Activated CD4-positive, alpha-beta T cell treated with anti-CD3 and anti-CD28 coated beads for 36 hours (primary cell): ENCODE data around the gene C9orf50. TPM values are rescaled to one million over a fixed set of nuclear protein-coding genes. Genes with fewer than 3 reads are reported as not detected.
"Not testable (repeated sequence)": the region's sequence is repeated elsewhere in the genome, so short reads cannot be mapped to it uniquely, and the experiment has no call there.

Experiments
- ATAC-seq: fragments of 200-7000 bp; cut with Tn5 transposase; one replicate; pipeline ENCODE4 v1.10.0; 2021; ENCODE audit warnings: mild to moderate bottlenecking, moderate library complexity
- CTCF ChIA-PET: fragments of 350-600 bp; sonication (Branson Sonifier 250); formaldehyde crosslinking; loops from one replicate; lab custom pipeline; 2021; ENCODE audit warnings: antibody characterized with exemption; lab: Charles Lee
- POLR2A ChIA-PET: fragments of 350-600 bp; sonication (Branson Sonifier 250); formaldehyde crosslinking; loops from one replicate; lab custom pipeline; 2021; ENCODE audit warnings: antibody characterized with exemption, inconsistent platforms; lab: Charles Lee
- DNase-seq: peaks from one replicate; pipeline ENCODE4 v3.0.0-alpha.2; 2020
- H3K27ac Mint-ChIP-seq: one replicate; pipeline ENCODE4 v1.8.0; 2021; ENCODE audit warnings: mixed read lengths
- H3K27me3 Mint-ChIP-seq: one replicate; pipeline ENCODE4 v1.8.0; 2021; ENCODE audit warnings: mixed read lengths
- H3K36me3 Mint-ChIP-seq: one replicate; pipeline ENCODE4 v1.8.0; 2021; ENCODE audit warnings: low read depth, mixed read lengths
- H3K4me1 Mint-ChIP-seq: one replicate; pipeline ENCODE4 v1.8.0; 2021; ENCODE audit warnings: mixed read lengths
- H3K4me3 Mint-ChIP-seq: one replicate; pipeline ENCODE4 v1.8.0; 2021; ENCODE audit warnings: mild to moderate bottlenecking, moderate library complexity, mixed read lengths
- H3K9me3 Mint-ChIP-seq: one replicate; pipeline ENCODE4 v1.8.0; 2021; ENCODE audit warnings: low read depth, mixed read lengths
- intact Hi-C, 2 experiments: fragments of 100-400 bp; cut with DNase I in 1 of 2; cut with micrococcal nuclease in 1 of 2; formaldehyde crosslinking; loops; one replicate each; pipeline versions ENCODE4 v1.14.2 to v1.15.1; 2022 to 2024; cut with DNase I, micrococcal nuclease
- total RNA-seq, 2 experiments: library from RNA; stranded (reverse); gene quantifications; one replicate each; pipeline ENCODE4 v1.2.3, GENCODE V29; 2021

The C9orf50 gene, protein sequence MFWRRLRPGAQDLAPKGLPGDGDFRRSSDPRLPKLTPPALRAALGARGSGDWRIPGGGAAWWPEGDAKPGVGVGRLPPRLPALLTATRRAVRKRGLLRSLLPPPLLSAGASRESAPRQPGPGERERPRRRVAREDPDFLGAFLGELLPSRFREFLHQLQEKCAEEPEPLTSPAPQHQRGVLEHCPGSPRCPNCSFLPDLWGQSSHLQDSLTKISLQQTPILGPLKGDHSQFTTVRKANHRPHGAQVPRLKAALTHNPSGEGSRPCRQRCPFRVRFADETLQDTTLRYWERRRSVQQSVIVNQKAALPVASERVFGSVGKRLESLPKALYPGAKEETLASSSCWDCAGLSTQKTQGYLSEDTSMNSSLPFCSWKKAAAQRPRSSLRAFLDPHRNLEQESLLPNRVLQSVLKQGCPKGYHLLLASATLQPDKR
- total RNA-seq, result not detected

DNA sequence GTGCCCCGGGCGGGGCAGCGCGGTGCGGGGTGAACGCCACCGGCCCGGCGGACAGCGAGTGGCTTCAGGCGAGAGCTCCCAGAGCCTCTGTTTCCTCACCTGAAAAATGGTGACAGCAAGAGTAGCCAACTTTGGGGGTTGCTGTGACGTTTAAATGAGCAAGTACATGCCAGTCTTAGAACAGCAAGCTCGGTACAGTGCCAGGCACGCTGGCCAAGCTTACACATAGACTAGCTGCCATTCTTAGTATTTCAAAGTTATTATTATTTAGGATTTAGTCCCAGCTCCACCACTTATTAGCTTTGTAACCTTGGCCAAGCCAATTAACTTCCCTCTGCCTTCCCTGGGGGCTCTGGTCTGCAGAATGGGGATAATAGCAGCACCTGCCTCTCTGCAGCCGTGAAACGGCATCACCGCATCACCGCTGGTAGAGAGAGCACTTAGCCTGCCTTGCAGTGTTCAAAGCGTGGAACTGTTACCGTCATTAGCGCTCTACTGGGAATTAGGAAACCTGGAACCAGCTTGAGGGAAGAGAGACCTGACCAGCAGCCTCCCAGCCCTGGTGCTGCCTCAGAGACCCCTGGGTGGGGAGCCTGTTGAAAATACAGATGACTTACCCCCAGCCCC lies at the start of gene C9orf50:
Gene C9orf50, minus strand, starts transcription at position 433 of the 627 bp plus-strand sequence. CDS start 527 bp downstream, outside the sequence.
- H3K9me3 Mint-ChIP-seq, result no peaks in the 10 kb centered on the region
- intact Hi-C loops, result no loop called here
- H3K36me3 Mint-ChIP-seq, result no peaks in the 10 kb centered on the region
- no peak for DNase-seq
- ChIA-PET CTCF (interaction anchor here (0.8 to 8.5 kb wide), 6 partner anchors 10 to 484 kb away, joined by 3 to 96 read pairs (median 5); no protein-coding TSS in a partner anchor), POLR2A (interaction anchor here (0.6 kb wide), 1 partner anchor 455 kb away, joined by 3 read pairs; no protein-coding TSS in a partner anchor)
- peaks cover 21% of the 10 kb centered on the region for H3K27me3 Mint-ChIP-seq
- H3K4me1 Mint-ChIP-seq, result peaks cover 22% of the 10 kb centered on the region
- H3K27ac Mint-ChIP-seq, result no peak within 1 kb of the TSS
- no peak within 1 kb of the TSS for H3K4me3 Mint-ChIP-seq
- ATAC-seq, result no peak

DNA sequence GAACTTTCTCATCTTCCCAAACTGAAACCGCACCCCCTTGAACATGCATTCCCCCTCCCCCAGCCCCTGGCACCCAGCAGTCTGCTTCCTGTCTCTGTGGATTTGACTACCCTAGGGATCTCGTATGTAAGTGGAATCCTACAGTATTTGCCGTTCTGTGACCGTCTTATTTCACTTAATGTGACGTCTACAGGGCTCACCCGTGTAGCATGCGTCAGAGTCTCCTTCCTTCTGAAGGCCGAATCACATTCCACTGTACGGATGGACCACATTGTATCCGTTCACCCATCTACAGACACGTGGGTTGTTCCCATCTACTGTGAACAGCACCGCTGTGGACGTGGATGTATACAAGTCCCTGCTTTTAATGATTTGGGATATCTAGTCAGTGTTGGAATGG lies 49.0 kb upstream of the C9orf50 start:
- H3K4me3 Mint-ChIP-seq, result no peak overlapping the region
- CTCF ChIA-PET, result no interaction called here
- H3K9me3 Mint-ChIP-seq, result no peaks in the 10 kb centered on the region
- intact Hi-C loops, result no loop called here
- no peaks in the 10 kb centered on the region for H3K4me1 Mint-ChIP-seq
- no peak overlapping the region for H3K27ac Mint-ChIP-seq
- H3K27me3 Mint-ChIP-seq, result peaks cover 8% of the 10 kb centered on the region
- DNase-seq, result no peak
- ATAC-seq, result no peak
- POLR2A ChIA-PET, result no interaction called here
- no peaks in the 10 kb centered on the region for H3K36me3 Mint-ChIP-seq

DNA sequence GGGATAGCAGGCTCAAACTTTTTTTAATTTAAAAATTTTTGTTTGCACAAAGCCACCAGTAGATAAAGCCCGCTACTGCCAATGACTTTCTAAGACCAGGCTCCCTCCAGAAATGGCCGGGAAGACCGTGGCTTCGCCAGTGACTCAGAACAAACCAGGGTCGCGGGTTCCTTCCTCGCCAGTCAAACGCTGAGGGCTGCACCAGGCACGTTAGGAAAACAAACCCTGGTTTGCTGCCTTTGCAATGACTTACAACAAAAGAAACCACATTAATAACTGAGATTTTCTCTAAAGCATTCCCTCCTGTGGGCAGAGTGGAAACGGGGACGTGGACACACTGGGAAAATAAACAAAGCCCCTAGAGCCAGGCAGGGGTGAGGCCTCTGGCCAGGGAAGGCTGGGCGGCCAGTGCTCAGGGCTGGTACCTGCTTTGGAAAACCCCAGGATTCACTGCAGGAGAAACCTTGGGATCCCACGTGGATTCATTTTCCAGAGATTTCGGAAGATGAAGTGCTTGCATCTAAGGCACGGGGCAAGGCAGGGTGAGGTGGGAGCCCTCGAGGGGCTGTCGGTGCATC lies 48.3 kb upstream of the C9orf50 start:
- Mint-ChIP-seq H3K9me3 (no peaks in the 10 kb centered on the region), H3K27me3 (peaks cover 8% of the 10 kb centered on the region), H3K4me1 (no peaks in the 10 kb centered on the region), H3K36me3 (no peaks in the 10 kb centered on the region), H3K4me3 (no peak overlapping the region), H3K27ac (no peak overlapping the region)
- POLR2A ChIA-PET, result no interaction called here
- intact Hi-C loops, result no loop called here
- no peak for DNase-seq
- CTCF ChIA-PET, result no interaction called here
- ATAC-seq, result no peak

- ChIA-PET POLR2A (no interaction called here), CTCF (no interaction called here)
- DNase-seq, result no peak
- ATAC-seq, result no peak
- no peaks in the 10 kb centered on the region for H3K36me3 Mint-ChIP-seq
- no peak overlapping the region for H3K4me3 Mint-ChIP-seq
- intact Hi-C loops, result loop anchor here in 1 of 2 experiments (1.0 kb wide), 1 partner anchor 23 kb away; no protein-coding TSS in a partner anchor
- H3K27ac Mint-ChIP-seq, result no peak overlapping the region
- no peaks in the 10 kb centered on the region for H3K9me3 Mint-ChIP-seq
- H3K27me3 Mint-ChIP-seq, result peaks cover 8% of the 10 kb centered on the region
- H3K4me1 Mint-ChIP-seq, result no peaks in the 10 kb centered on the region
Measured at GRCh38 chr9:129667850-129668249, 46.9 kb upstream of the C9orf50 start.

GRCh38 chr9:129667378-129667777 lies 46.5 kb upstream of the C9orf50 start:
- CTCF ChIA-PET, result interaction anchor here (1.1 kb wide), 1 partner anchor 70 kb away, joined by 3 read pairs; no protein-coding TSS in a partner anchor
- intact Hi-C loops, result no loop called here
- Mint-ChIP-seq H3K27me3 (peaks cover 8% of the 10 kb centered on the region), H3K36me3 (no peaks in the 10 kb centered on the region), H3K4me3 (no peak overlapping the region), H3K4me1 (no peaks in the 10 kb centered on the region), H3K9me3 (no peaks in the 10 kb centered on the region), H3K27ac (no peak overlapping the region)
- ATAC-seq, result no peak
- POLR2A ChIA-PET, result no interaction called here
- no peak for DNase-seq

- Mint-ChIP-seq H3K27me3 (peaks cover 8% of the 10 kb centered on the region), H3K4me1 (no peaks in the 10 kb centered on the region), H3K36me3 (no peaks in the 10 kb centered on the region), H3K4me3 (no peak overlapping the region), H3K27ac (no peak overlapping the region), H3K9me3 (no peaks in the 10 kb centered on the region)
- intact Hi-C loops, result no loop called here
- no peak for ATAC-seq
- POLR2A ChIA-PET, result no interaction called here
- CTCF ChIA-PET, result interaction anchor here (1.1 to 1.3 kb wide), 2 partner anchors 42 to 71 kb away, joined by 3 read pairs; no protein-coding TSS in a partner anchor
- DNase-seq, result no peak
Measured at GRCh38 chr9:129666575-129666974, 45.7 kb upstream of the C9orf50 start.

GRCh38 chr9:129665814-129666520 lies 45.1 kb upstream of the C9orf50 start:
- CTCF ChIA-PET, result interaction anchor here (1.1 to 1.3 kb wide), 2 partner anchors 41 to 71 kb away, joined by 3 read pairs; no protein-coding TSS in a partner anchor
- H3K4me1 Mint-ChIP-seq, result no peaks in the 10 kb centered on the region
- ATAC-seq (peak; percentile 16), DNase-seq (no peak)
- H3K36me3 Mint-ChIP-seq, result no peaks in the 10 kb centered on the region
- H3K27me3 Mint-ChIP-seq, result peaks cover 8% of the 10 kb centered on the region
- POLR2A ChIA-PET, result no interaction called here
- intact Hi-C loops, result no loop called here
- no peaks in the 10 kb centered on the region for H3K9me3 Mint-ChIP-seq
- H3K4me3 Mint-ChIP-seq, result no peak overlapping the region
- no peak overlapping the region for H3K27ac Mint-ChIP-seq

DNA sequence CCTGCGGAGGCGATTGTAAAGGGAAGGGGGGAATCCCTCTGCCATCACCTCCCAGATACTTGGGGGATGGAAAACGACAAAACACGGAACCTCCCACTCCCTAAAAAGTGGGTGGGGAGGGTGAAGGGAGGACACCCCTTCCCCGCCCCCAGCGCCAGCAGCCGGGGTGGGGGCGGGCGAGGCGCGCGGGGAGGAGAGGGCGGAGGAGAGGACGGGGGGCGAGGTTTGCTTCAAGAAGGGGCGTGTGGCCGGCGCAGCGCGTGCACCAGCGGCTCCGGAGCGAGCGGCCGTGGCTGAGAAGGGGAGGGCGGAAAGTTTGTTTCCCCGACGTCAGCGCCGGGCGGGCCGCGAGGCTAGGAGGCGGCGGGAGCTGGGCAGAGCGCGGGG lies 44.5 kb upstream of the C9orf50 start, which contains the start of gene PRRX2:
Gene PRRX2, plus strand, starts transcription at position 259 of the 387 bp plus-strand sequence. CDS start 221 bp downstream, outside the sequence.
- DNase-seq (peak; percentile 63), ATAC-seq (peak; percentile 70)
- H3K9me3 Mint-ChIP-seq, result no peaks in the 10 kb centered on the region
- peak within 1 kb of the TSS; percentile 39 for H3K4me3 Mint-ChIP-seq
- H3K27ac Mint-ChIP-seq, result no peak within 1 kb of the TSS
- ChIA-PET CTCF (interaction anchor here (0.6 to 1.3 kb wide), 2 partner anchors 41 to 533 kb away, joined by 3 read pairs; no protein-coding TSS in a partner anchor), POLR2A (interaction anchor here (1.0 kb wide), 1 partner anchor 9 kb away, joined by 3 read pairs; no protein-coding TSS in a partner anchor)
- intact Hi-C loops, result no loop called here
- H3K27me3 Mint-ChIP-seq, result peaks cover 8% of the 10 kb centered on the region
- H3K36me3 Mint-ChIP-seq, result no peaks in the 10 kb centered on the region
- H3K4me1 Mint-ChIP-seq, result no peaks in the 10 kb centered on the region

- H3K27ac Mint-ChIP-seq, result no peak overlapping the region
- no peaks in the 10 kb centered on the region for H3K36me3 Mint-ChIP-seq
- DNase-seq (no peak), ATAC-seq (peak; percentile 43)
- H3K27me3 Mint-ChIP-seq, result peaks cover 6% of the 10 kb centered on the region
- CTCF ChIA-PET, result interaction anchor here (0.6 to 1.3 kb wide), 2 partner anchors 40 to 533 kb away, joined by 3 read pairs; no protein-coding TSS in a partner anchor
- peak overlapping the region; percentile 39 for H3K4me3 Mint-ChIP-seq
- intact Hi-C loops, result no loop called here
- POLR2A ChIA-PET, result interaction anchor here (1.0 kb wide), 1 partner anchor 8 kb away, joined by 3 read pairs; no protein-coding TSS in a partner anchor
- no peaks in the 10 kb centered on the region for H3K4me1 Mint-ChIP-seq
- no peaks in the 10 kb centered on the region for H3K9me3 Mint-ChIP-seq
Measured at GRCh38 chr9:129664746-129665388, 44.0 kb upstream of the C9orf50 start.

- ATAC-seq, DNase-seq, H3K4me1 Mint-ChIP-seq, POLR2A ChIA-PET, H3K9me3 Mint-ChIP-seq, intact Hi-C loops, H3K4me3 Mint-ChIP-seq, H3K36me3 Mint-ChIP-seq, H3K27ac Mint-ChIP-seq, H3K27me3 Mint-ChIP-seq: not testable (repeated sequence)
- CTCF ChIA-PET, result interaction anchor here (0.6 to 0.9 kb wide), 4 partner anchors 15 to 128 kb away, joined by 3 to 5 read pairs (median 4); no protein-coding TSS in a partner anchor
Measured at GRCh38 chr9:129662239-129662638, 41.3 kb upstream of the C9orf50 start.
